Naive thymus-derived CD4-positive, alpha-beta T cell (primary cell): Measurements from ENCODE around the gene CCNG2. TPM values are rescaled to one million over a fixed set of nuclear protein-coding genes. Genes with fewer than 3 reads are reported as not detected.

Experiments used
- ATAC-seq: fragments of 150-1000 bp; cut with Tn5 transposase; 2 replicates; pipeline ENCODE4 v1.10.0; 2021; ENCODE audit warnings: mild to moderate bottlenecking, moderate library complexity
- CTCF ChIA-PET: fragments of 350-600 bp; sonication (Branson Sonifier 250); formaldehyde crosslinking; loops from one replicate; lab custom pipeline; 2021; ENCODE audit warnings: antibody characterized with exemption; lab: Charles Lee
- POLR2A ChIA-PET: fragments of 350-600 bp; sonication (Branson Sonifier 250); formaldehyde crosslinking; loops from one replicate; lab custom pipeline; 2021; ENCODE audit warnings: antibody characterized with exemption, inconsistent platforms; lab: Charles Lee
- DNase-seq, 9 donors: peaks; one replicate each; pipeline versions ENCODE4 v3.0.0 to v3.0.0-alpha.2; 2020 to 2022; ENCODE audit warnings: mixed read lengths in 1 of 9
- H3K27ac ChIP-seq: one replicate; pipeline ENCODE4 v1.7.0; 2013; ENCODE audit warnings: mild to moderate bottlenecking, low read depth, low read length, moderate library complexity
- H3K27me3 ChIP-seq, 2 donors: one replicate each; pipeline ENCODE4 v1.7.0; 2013; ENCODE audit warnings: low read length in 2 of 2, mild to moderate bottlenecking in 2 of 2, moderate library complexity in 2 of 2; ENCODE audit not compliant: control insufficient read depth in 2 of 2, insufficient read depth in 2 of 2
- H3K36me3 ChIP-seq, 3 experiments: 1 replicate in 2 of 3; 2 replicates in 1 of 3; pipeline ENCODE4 v1.7.0; 2013; ENCODE audit warnings: low read length in 3 of 3, mild to moderate bottlenecking in 3 of 3, moderate library complexity in 1 of 3; ENCODE audit not compliant: insufficient read depth in 3 of 3, control insufficient read depth in 2 of 3
- H3K4me1 ChIP-seq, 2 donors: one replicate each; pipeline ENCODE4 v1.7.0; 2013; ENCODE audit warnings: low read length in 2 of 2, mild to moderate bottlenecking in 2 of 2, moderate library complexity in 1 of 2; ENCODE audit not compliant: control insufficient read depth in 2 of 2, insufficient read depth in 2 of 2
- H3K4me3 ChIP-seq: 2 replicates; pipeline ENCODE4 v1.7.0; 2013; ENCODE audit warnings: mild to moderate bottlenecking, low read length
- H3K9me3 ChIP-seq, 3 experiments: 1 replicate in 2 of 3; 2 replicates in 1 of 3; pipeline ENCODE4 v1.7.0; 2013; ENCODE audit warnings: low read length in 3 of 3; ENCODE audit not compliant: control insufficient read depth in 2 of 3
- H3K27ac Mint-ChIP-seq, 9 donors: one replicate each; pipeline ENCODE4 v1.8.0; 2020 to 2022; ENCODE audit warnings: mixed read lengths in 9 of 9, mild to moderate bottlenecking in 8 of 9, moderate library complexity in 5 of 9, inconsistent platforms in 2 of 9
- H3K27me3 Mint-ChIP-seq, 5 donors: one replicate each; pipeline ENCODE4 v1.8.0; 2021 to 2022; ENCODE audit warnings: mixed read lengths in 5 of 5, mild to moderate bottlenecking in 1 of 5
- H3K36me3 Mint-ChIP-seq, 5 donors: one replicate each; pipeline ENCODE4 v1.8.0; 2020 to 2022; ENCODE audit warnings: mixed read lengths in 5 of 5, mild to moderate bottlenecking in 3 of 5, inconsistent platforms in 1 of 5
- H3K4me1 Mint-ChIP-seq, 7 donors: one replicate each; pipeline ENCODE4 v1.8.0; 2020 to 2022; ENCODE audit warnings: mixed read lengths in 7 of 7, mild to moderate bottlenecking in 3 of 7, inconsistent platforms in 1 of 7
- H3K4me3 Mint-ChIP-seq, 10 donors: one replicate each; pipeline ENCODE4 v1.8.0; 2020 to 2022; ENCODE audit warnings: mild to moderate bottlenecking in 10 of 10, mixed read lengths in 10 of 10, moderate library complexity in 6 of 10, inconsistent platforms in 2 of 10
- H3K9me3 Mint-ChIP-seq, 11 donors: one replicate each; pipeline ENCODE4 v1.8.0; 2020 to 2022; ENCODE audit warnings: mixed read lengths in 11 of 11, mild to moderate bottlenecking in 4 of 11, inconsistent platforms in 1 of 11, moderate library complexity in 1 of 11
- intact Hi-C, 2 donors: fragments of 100-400 bp; cut with micrococcal nuclease; formaldehyde crosslinking; loops; one replicate each; pipeline ENCODE4 v1.15.1; 2023
- polyA plus RNA-seq, 2 donors: library from polyadenylated mRNA; unstranded; fragments of 300-500 nt; fragmentation: Illumina TruSeq; gene quantifications; one replicate each; pipeline ENCODE4 v1.2.3, GENCODE V29; 2021
- total RNA-seq, 6 experiments: library from RNA in 5 of 6; stranded (reverse) in 5 of 6; gene quantifications; 1 replicate in 5 of 6; 2 replicates in 1 of 6; pipeline ENCODE4 v1.2.3 and lab custom pipeline; 2021 to 2026

CCNG2 gene
- total and polyA plus RNA-seq, 7 experiments from 2014 or later, result 8.5 to 36.7 (median 24.8) TPM

- Histone ChIP-seq H3K4me3 (no peak overlapping the region), H3K9me3 (no peaks in the 10 kb centered on the region), H3K27ac (no peak overlapping the region), H3K4me1 (no peaks in the 10 kb centered on the region), H3K27me3 (no peaks in the 10 kb centered on the region), H3K36me3 (no peaks in the 10 kb centered on the region)
- intact Hi-C loops, result no loop called here
- Mint-ChIP-seq H3K9me3 (no peaks in the 10 kb centered on the region), H3K4me3 (no peak overlapping the region), H3K4me1 (no peaks in the 10 kb centered on the region), H3K27me3 (peaks cover 0 to 24% (median 4%) of the 10 kb centered on the region in 5 donors), H3K36me3 (no peaks in the 10 kb centered on the region), H3K27ac (no peak overlapping the region)
- ChIA-PET CTCF (interaction anchor here (1.0 kb wide), 1 partner anchor 27 kb away, joined by 4 read pairs; no protein-coding TSS in a partner anchor), POLR2A (interaction anchor here (0.7 kb wide), 1 partner anchor 24 kb away, joined by 3 read pairs; no protein-coding TSS in a partner anchor)
- no peak for ATAC-seq
- no peak for DNase-seq
These were observed 20.2 kb downstream of the CCNG2 start for GRCh38 chr4:77177199-77177598.

GRCh38 chr4:77178560-77178959 lies 21.6 kb downstream of the CCNG2 start:
- Histone ChIP-seq H3K4me1 (no peaks in the 10 kb centered on the region), H3K4me3 (no peak overlapping the region), H3K36me3 (no peaks in the 10 kb centered on the region), H3K9me3 (no peaks in the 10 kb centered on the region), H3K27me3 (no peaks in the 10 kb centered on the region), H3K27ac (no peak overlapping the region)
- ATAC-seq (no peak), DNase-seq (no peak)
- Mint-ChIP-seq H3K27me3 (peaks cover 0 to 32% (median 5%) of the 10 kb centered on the region in 5 donors), H3K4me1 (no peaks in the 10 kb centered on the region), H3K9me3 (no peaks in the 10 kb centered on the region), H3K36me3 (peaks cover 0 to 3% (median 0%) of the 10 kb centered on the region in 5 donors), H3K4me3 (no peak overlapping the region), H3K27ac (no peak overlapping the region)
- ChIA-PET CTCF (no interaction called here), POLR2A (no interaction called here)
- intact Hi-C loops, result no loop called here

DNA sequence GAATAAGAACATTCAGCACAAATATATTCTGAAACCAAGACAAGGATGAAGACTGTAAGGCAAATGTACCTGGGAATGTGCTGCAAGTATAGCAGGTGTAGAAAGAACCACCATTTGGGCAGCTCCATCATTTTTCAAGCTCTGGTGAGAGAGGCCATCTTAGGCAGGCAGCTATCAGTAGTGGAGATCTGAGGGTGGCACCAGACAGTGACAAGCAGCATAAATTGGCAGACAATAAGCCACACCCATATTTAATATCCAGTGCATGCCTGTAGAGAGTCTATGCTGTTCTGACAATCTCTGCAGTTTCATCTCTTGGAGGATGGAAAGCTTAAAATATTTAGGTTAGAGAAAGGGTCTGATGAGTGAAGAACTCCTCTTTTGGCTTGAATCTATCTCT lies 22.5 kb downstream of the CCNG2 start:
- ChIA-PET POLR2A (no interaction called here), CTCF (interaction anchor here (0.6 kb wide), 1 partner anchor 88 kb away, joined by 3 read pairs; no protein-coding TSS in a partner anchor)
- no peak for ATAC-seq
- Mint-ChIP-seq H3K9me3 (no peaks in the 10 kb centered on the region), H3K27me3 (peaks cover 0 to 38% (median 6%) of the 10 kb centered on the region in 5 donors), H3K4me1 (peaks cover 0 to 2% (median 0%) of the 10 kb centered on the region in 7 donors), H3K27ac (no peak overlapping the region), H3K36me3 (peaks cover 0 to 3% (median 0%) of the 10 kb centered on the region in 5 donors), H3K4me3 (no peak overlapping the region)
- Histone ChIP-seq H3K9me3 (no peaks in the 10 kb centered on the region), H3K4me1 (no peaks in the 10 kb centered on the region), H3K4me3 (no peak overlapping the region), H3K36me3 (no peaks in the 10 kb centered on the region), H3K27me3 (no peaks in the 10 kb centered on the region), H3K27ac (no peak overlapping the region)
- intact Hi-C loops, result no loop called here
- no peak for DNase-seq

GRCh38 chr4:77181720-77182119 lies 24.7 kb downstream of the CCNG2 start:
- H3K27me3 Mint-ChIP-seq, result peaks cover 0 to 36% (median 5%) of the 10 kb centered on the region in 5 donors
- H3K36me3 Mint-ChIP-seq, result peaks cover 0 to 3% (median 0%) of the 10 kb centered on the region in 5 donors
- no peaks in the 10 kb centered on the region for H3K9me3 Mint-ChIP-seq
- no peak overlapping the region for H3K4me3 Mint-ChIP-seq
- no peaks in the 10 kb centered on the region for H3K36me3 ChIP-seq
- H3K27me3 ChIP-seq, result no peaks in the 10 kb centered on the region
- ChIA-PET POLR2A (no interaction called here), CTCF (no interaction called here)
- ATAC-seq, result no peak
- peaks cover 0 to 4% (median 0%) of the 10 kb centered on the region in 7 donors for H3K4me1 Mint-ChIP-seq
- H3K4me3 ChIP-seq, result no peak overlapping the region
- intact Hi-C loops, result no loop called here
- no peak overlapping the region for H3K27ac Mint-ChIP-seq
- H3K27ac ChIP-seq, result no peak overlapping the region
- no peaks in the 10 kb centered on the region for H3K9me3 ChIP-seq
- DNase-seq, result no peak
- no peaks in the 10 kb centered on the region for H3K4me1 ChIP-seq

GRCh38 chr4:77183777-77184420 lies 26.9 kb downstream of the CCNG2 start:
- Histone ChIP-seq H3K4me1 (no peaks in the 10 kb centered on the region), H3K4me3 (no peak overlapping the region), H3K27me3 (no peaks in the 10 kb centered on the region), H3K9me3 (no peaks in the 10 kb centered on the region), H3K27ac (no peak overlapping the region), H3K36me3 (no peaks in the 10 kb centered on the region)
- peaks cover 0 to 3% (median 0%) of the 10 kb centered on the region in 5 donors for H3K36me3 Mint-ChIP-seq
- no peaks in the 10 kb centered on the region for H3K9me3 Mint-ChIP-seq
- CTCF ChIA-PET, result interaction anchor here (0.7 kb wide), 1 partner anchor 18 kb away, joined by 3 read pairs; no protein-coding TSS in a partner anchor
- H3K27me3 Mint-ChIP-seq, result peaks cover 2 to 23% (median 6%) of the 10 kb centered on the region in 5 donors
- peaks cover 0 to 6% (median 0%) of the 10 kb centered on the region in 7 donors for H3K4me1 Mint-ChIP-seq
- H3K27ac Mint-ChIP-seq, result no peak overlapping the region
- DNase-seq, result no peak
- POLR2A ChIA-PET, result no interaction called here
- ATAC-seq, result no peak
- H3K4me3 Mint-ChIP-seq, result no peak overlapping the region
- intact Hi-C loops, result no loop called here

DNA sequence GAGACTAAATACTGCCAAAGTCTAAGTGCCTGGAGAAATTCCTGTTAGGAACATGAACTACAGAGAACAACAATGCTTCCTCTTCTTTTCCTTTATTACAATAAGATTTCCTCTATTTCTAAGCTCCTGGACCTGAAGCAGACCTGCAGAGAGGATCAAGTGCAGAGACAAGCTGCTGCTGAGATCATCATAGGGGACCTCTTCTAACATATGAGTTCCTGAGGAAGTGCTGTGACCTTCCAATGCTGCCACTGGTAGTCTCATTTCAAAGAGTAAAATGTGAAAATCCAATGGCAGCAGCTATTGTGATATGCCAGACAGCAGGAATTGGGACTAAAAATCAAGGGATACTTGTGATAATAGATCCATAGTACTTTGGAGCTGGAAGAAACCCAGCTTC lies 28.0 kb downstream of the CCNG2 start:
- DNase-seq (no peak), ATAC-seq (no peak)
- peaks cover 0 to 6% (median 0%) of the 10 kb centered on the region in 7 donors for H3K4me1 Mint-ChIP-seq
- Histone ChIP-seq H3K27me3 (no peaks in the 10 kb centered on the region), H3K36me3 (no peaks in the 10 kb centered on the region), H3K9me3 (no peaks in the 10 kb centered on the region), H3K4me3 (no peak overlapping the region), H3K4me1 (no peaks in the 10 kb centered on the region), H3K27ac (no peak overlapping the region)
- peaks cover 2 to 22% (median 6%) of the 10 kb centered on the region in 5 donors for H3K27me3 Mint-ChIP-seq
- H3K4me3 Mint-ChIP-seq, result no peak overlapping the region
- ChIA-PET POLR2A (interaction anchor here (0.6 to 1.1 kb wide), 2 partner anchors 9 to 931 kb away, joined by 3 read pairs; no protein-coding TSS in a partner anchor), CTCF (no interaction called here)
- intact Hi-C loops, result no loop called here
- no peak overlapping the region for H3K27ac Mint-ChIP-seq
- H3K9me3 Mint-ChIP-seq, result no peaks in the 10 kb centered on the region
- peaks cover 0 to 3% (median 0%) of the 10 kb centered on the region in 5 donors for H3K36me3 Mint-ChIP-seq
